ENCODE measurements around the gene CALR.

DNA sequence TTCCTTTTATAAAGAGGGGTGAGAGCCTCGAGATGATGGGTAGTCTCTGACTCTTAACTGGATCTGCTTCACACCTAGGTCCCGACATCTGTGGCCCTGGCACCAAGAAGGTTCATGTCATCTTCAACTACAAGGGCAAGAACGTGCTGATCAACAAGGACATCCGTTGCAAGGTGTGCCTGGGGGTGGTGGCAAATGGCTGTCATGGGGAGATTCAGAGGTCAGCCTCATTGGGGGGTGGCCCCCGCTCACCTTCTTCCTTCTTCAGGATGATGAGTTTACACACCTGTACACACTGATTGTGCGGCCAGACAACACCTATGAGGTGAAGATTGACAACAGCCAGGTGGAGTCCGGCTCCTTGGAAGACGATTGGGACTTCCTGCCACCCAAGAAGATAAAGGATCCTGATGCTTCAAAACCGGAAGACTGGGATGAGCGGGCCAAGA lies 1.6 kb downstream of the CALR start:
- TF ChIP-seq TAF1 (IDR thresholded peaks at IDR 0.05; ENCODE audit: borderline replicate concordance, insufficient read depth, low read length) = no peak
- no peak; the same call in 1 of the 2 replicates for TF ChIP-seq POLR2AphosphoS5 (IDR thresholded peaks at IDR 0.05; ENCODE audit: low read depth, low read length)
- TF ChIP-seq FOXP2 (optimal IDR thresholded peaks at IDR 0.05; ENCODE audit: borderline replicate concordance, extremely low read depth, extremely low read length, insufficient read depth) = no peak

Measured in PFSK-1 (cell line).